SK-N-SH treated with all-trans-retinoic acid at 6 μM for 48 hours (cell line): ENCODE data around the gene STRBP.
A peak's percentile ranks its signal among the peaks of the same experiment; 100 is the strongest.

Experiments
- ATAC-seq: fragments of 200-7000 bp; cut with Tn5 transposase; 3 replicates; pipeline ENCODE4 v1.9.1; 2020; ENCODE audit warnings: mild to moderate bottlenecking, moderate library complexity
- ARNTL ChIP-seq: fragments of 450-650 bp; formaldehyde crosslinking; IDR thresholded peaks from 2 replicates; pipeline ENCODE4 v1.5.0; 2020; ENCODE audit warnings: low read depth, mild to moderate bottlenecking, moderate library complexity, borderline replicate concordance
- BACH2 ChIP-seq: fragments of 250-450 bp; sonication (Bioruptor Pico); IDR thresholded peaks from 2 replicates; pipeline ENCODE4 v1.9.0; 2021; ENCODE audit warnings: mild to moderate bottlenecking, borderline replicate concordance
- CREB5 ChIP-seq: fragments of 250-450 bp; sonication (Bioruptor Pico); IDR thresholded peaks from 2 replicates; pipeline ENCODE4 v1.5.1; 2020; ENCODE audit warnings: low read depth, mild to moderate bottlenecking, moderate library complexity
- CSDC2 ChIP-seq: fragments of 250-450 bp; sonication (Bioruptor Pico); IDR thresholded peaks from 2 replicates; pipeline ENCODE4 v1.5.0; 2020; ENCODE audit warnings: mild to moderate bottlenecking, moderate library complexity
- ESRRG ChIP-seq: fragments of 250-450 bp; sonication (Bioruptor Pico); IDR thresholded peaks from 2 replicates; pipeline ENCODE4 v1.6.1; 2021; ENCODE audit warnings: mild to moderate bottlenecking
- GLIS3 ChIP-seq: fragments of 250-450 bp; sonication (Bioruptor Pico); IDR thresholded peaks from 2 replicates; pipeline ENCODE4 v1.5.0; 2020; ENCODE audit warnings: mild to moderate bottlenecking, moderate library complexity
- ISL1 ChIP-seq: fragments of 250-450 bp; sonication (Bioruptor Pico); IDR thresholded peaks from 2 replicates; pipeline ENCODE4 v2.1.2; 2022; ENCODE audit warnings: mild to moderate bottlenecking, moderate library complexity
- OSR1 ChIP-seq: fragments of 250-450 bp; sonication (Bioruptor Pico); IDR thresholded peaks from 2 replicates; pipeline ENCODE4 v1.8.0; 2022; ENCODE audit warnings: moderate library complexity, mild to moderate bottlenecking, inconsistent platforms
- POU6F1 ChIP-seq: fragments of 250-450 bp; sonication (Bioruptor Pico); IDR thresholded peaks from 2 replicates; pipeline ENCODE4 v1.8.0; 2021; ENCODE audit warnings: low read depth, mild to moderate bottlenecking, moderate library complexity, borderline replicate concordance
- PPARA ChIP-seq: fragments of 250-450 bp; sonication (Bioruptor Pico); IDR thresholded peaks from 2 replicates; pipeline ENCODE4 v1.5.0; 2020; ENCODE audit warnings: mild to moderate bottlenecking, borderline replicate concordance
- TCF4 ChIP-seq: fragments of 250-450 bp; sonication (Bioruptor Pico); IDR thresholded peaks from 2 replicates; pipeline ENCODE4 v1.8.0; 2021; ENCODE audit warnings: mild to moderate bottlenecking, moderate library complexity, borderline replicate concordance
- TOX ChIP-seq: fragments of 250-450 bp; sonication (Bioruptor Pico); IDR thresholded peaks from 2 replicates; pipeline ENCODE4 v1.8.0; 2021; ENCODE audit warnings: mild to moderate bottlenecking, moderate library complexity, borderline replicate concordance
- ZC3H10 ChIP-seq: fragments of 250-450 bp; sonication (Bioruptor Pico); IDR thresholded peaks from 2 replicates; pipeline ENCODE4 v1.5.1; 2021; ENCODE audit warnings: mild to moderate bottlenecking, moderate library complexity
- ZFP3 ChIP-seq: fragments of 250-450 bp; sonication (Bioruptor Pico); IDR thresholded peaks from 2 replicates; pipeline ENCODE4 v1.5.0; 2020; ENCODE audit warnings: mild to moderate bottlenecking, moderate library complexity
- ZNF70 ChIP-seq: fragments of 450-650 bp; formaldehyde crosslinking; IDR thresholded peaks from 2 replicates; pipeline ENCODE4 v1.5.0; 2020; ENCODE audit warnings: mild to moderate bottlenecking, moderate library complexity
- ZNF8 ChIP-seq: fragments of 450-650 bp; formaldehyde crosslinking; IDR thresholded peaks from 2 replicates; pipeline ENCODE4 v1.5.0; 2020; ENCODE audit warnings: mild to moderate bottlenecking, moderate library complexity
- TF ChIP-seq, protein P1 (sequence below): fragments of 250-450 bp; sonication (Bioruptor Pico); IDR thresholded peaks from 2 replicates; pipeline ENCODE4 v1.8.0; 2020; ENCODE audit warnings: mild to moderate bottlenecking, moderate library complexity, borderline replicate concordance
- TF ChIP-seq, protein P2 (sequence below): fragments of 250-450 bp; sonication (Bioruptor Pico); IDR thresholded peaks from 2 replicates; pipeline ENCODE4 v1.5.1; 2021; ENCODE audit warnings: mild to moderate bottlenecking, moderate library complexity
- TF ChIP-seq, protein P3 (sequence below): fragments of 250-450 bp; sonication (Bioruptor Pico); IDR thresholded peaks from 2 replicates; pipeline ENCODE4 v1.5.0; 2020; ENCODE audit warnings: mild to moderate bottlenecking, moderate library complexity

STRBP gene

DNA sequence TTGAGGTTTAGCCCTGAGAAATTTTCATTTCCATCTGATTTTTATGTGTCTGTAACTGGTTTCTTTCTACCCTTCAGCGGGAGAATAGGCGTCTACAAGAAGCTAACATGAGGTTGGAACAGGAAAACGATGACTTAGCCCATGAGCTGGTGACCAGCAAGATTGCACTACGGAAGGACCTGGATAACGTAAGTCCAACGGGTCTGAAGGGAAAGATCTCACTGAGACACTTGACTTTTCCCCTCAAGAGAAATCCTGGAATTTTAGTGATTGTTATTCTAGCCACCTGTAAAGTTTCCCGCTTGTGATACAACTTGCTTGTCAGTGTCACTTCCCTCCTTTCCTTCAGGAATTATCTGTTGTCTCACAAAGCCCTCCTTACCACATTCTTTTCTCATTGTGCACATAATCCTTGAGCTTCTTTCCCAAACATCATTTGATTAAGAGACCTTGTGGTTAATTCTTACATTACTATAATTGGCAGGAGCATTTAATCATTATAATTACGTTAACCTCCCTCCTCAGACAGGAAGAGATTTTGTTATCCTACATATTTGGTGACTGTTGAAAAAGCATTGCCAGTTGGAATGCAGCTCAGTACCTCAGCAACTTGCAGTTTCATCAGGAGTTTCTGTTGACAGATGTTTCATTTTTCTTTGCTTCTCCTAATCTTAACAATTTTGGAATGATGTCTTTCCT, 178.0 kb downstream of the STRBP start:
- TF ChIP-seq TOX (CRISPR knock-in tag) (peak; percentile 75; the same call in 1 of the 2 replicates), ZC3H10 (peak; percentile 95), ISL1 (CRISPR knock-in tag) (peak; percentile 98), CSDC2 (no peak), ZFP3 (peak; percentile 81), PPARA (no peak), ZNF70 (CRISPR knock-in tag) (no peak), ARNTL (CRISPR knock-in tag) (no peak), OSR1 (CRISPR knock-in tag) (no peak), CREB5 (CRISPR knock-in tag) (peak; percentile 83), BACH2 (CRISPR knock-in tag) (no peak), POU6F1 (CRISPR knock-in tag) (peak; percentile 76; the same call in 1 of the 2 replicates), ESRRG (CRISPR knock-in tag) (0 out of 2 replicates have a peak, but pooled peaks have one; percentile 76)
- TF ChIP-seq, protein P1, sequence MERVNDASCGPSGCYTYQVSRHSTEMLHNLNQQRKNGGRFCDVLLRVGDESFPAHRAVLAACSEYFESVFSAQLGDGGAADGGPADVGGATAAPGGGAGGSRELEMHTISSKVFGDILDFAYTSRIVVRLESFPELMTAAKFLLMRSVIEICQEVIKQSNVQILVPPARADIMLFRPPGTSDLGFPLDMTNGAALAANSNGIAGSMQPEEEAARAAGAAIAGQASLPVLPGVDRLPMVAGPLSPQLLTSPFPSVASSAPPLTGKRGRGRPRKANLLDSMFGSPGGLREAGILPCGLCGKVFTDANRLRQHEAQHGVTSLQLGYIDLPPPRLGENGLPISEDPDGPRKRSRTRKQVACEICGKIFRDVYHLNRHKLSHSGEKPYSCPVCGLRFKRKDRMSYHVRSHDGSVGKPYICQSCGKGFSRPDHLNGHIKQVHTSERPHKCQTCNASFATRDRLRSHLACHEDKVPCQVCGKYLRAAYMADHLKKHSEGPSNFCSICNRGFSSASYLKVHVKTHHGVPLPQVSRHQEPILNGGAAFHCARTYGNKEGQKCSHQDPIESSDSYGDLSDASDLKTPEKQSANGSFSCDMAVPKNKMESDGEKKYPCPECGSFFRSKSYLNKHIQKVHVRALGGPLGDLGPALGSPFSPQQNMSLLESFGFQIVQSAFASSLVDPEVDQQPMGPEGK (CRISPR knock-in tag) = peak; percentile 96
- TF ChIP-seq, protein P2, sequence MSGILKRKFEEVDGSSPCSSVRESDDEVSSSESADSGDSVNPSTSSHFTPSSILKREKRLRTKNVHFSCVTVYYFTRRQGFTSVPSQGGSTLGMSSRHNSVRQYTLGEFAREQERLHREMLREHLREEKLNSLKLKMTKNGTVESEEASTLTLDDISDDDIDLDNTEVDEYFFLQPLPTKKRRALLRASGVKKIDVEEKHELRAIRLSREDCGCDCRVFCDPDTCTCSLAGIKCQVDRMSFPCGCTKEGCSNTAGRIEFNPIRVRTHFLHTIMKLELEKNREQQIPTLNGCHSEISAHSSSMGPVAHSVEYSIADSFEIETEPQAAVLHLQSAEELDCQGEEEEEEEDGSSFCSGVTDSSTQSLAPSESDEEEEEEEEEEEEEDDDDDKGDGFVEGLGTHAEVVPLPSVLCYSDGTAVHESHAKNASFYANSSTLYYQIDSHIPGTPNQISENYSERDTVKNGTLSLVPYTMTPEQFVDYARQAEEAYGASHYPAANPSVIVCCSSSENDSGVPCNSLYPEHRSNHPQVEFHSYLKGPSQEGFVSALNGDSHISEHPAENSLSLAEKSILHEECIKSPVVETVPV (CRISPR knock-in tag) = peak; percentile 93
- TF ChIP-seq, protein P3, sequence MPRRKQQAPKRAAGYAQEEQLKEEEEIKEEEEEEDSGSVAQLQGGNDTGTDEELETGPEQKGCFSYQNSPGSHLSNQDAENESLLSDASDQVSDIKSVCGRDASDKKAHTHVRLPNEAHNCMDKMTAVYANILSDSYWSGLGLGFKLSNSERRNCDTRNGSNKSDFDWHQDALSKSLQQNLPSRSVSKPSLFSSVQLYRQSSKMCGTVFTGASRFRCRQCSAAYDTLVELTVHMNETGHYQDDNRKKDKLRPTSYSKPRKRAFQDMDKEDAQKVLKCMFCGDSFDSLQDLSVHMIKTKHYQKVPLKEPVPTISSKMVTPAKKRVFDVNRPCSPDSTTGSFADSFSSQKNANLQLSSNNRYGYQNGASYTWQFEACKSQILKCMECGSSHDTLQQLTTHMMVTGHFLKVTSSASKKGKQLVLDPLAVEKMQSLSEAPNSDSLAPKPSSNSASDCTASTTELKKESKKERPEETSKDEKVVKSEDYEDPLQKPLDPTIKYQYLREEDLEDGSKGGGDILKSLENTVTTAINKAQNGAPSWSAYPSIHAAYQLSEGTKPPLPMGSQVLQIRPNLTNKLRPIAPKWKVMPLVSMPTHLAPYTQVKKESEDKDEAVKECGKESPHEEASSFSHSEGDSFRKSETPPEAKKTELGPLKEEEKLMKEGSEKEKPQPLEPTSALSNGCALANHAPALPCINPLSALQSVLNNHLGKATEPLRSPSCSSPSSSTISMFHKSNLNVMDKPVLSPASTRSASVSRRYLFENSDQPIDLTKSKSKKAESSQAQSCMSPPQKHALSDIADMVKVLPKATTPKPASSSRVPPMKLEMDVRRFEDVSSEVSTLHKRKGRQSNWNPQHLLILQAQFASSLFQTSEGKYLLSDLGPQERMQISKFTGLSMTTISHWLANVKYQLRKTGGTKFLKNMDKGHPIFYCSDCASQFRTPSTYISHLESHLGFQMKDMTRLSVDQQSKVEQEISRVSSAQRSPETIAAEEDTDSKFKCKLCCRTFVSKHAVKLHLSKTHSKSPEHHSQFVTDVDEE (CRISPR knock-in tag) = no peak
- peak; percentile 84 for ATAC-seq

- no peak for ATAC-seq
- TF ChIP-seq TOX (CRISPR knock-in tag) (no peak), ARNTL (CRISPR knock-in tag) (no peak), GLIS3 (CRISPR knock-in tag) (no peak)
- TF ChIP-seq, protein P1 (CRISPR knock-in tag) = no peak
These were observed 178.6 kb downstream of the STRBP start for GRCh38 chr9:123089790-123090189.

GRCh38 chr9:123089040-123089439, 179.3 kb downstream of the STRBP start:
- no peak for ATAC-seq
- TF ChIP-seq ESRRG (CRISPR knock-in tag) = no peak
- no peak for TF ChIP-seq TCF4 (CRISPR knock-in tag)
- no peak for TF ChIP-seq CSDC2
- no peak for TF ChIP-seq OSR1 (CRISPR knock-in tag)
- no peak for TF ChIP-seq ZNF70 (CRISPR knock-in tag)
- TF ChIP-seq, protein P3 (CRISPR knock-in tag) = no peak
- TF ChIP-seq ZNF8 = no peak
